GM19238 (cell line): ENCODE results near the gene CAMTA1.

Source experiments
- DNase-seq: peaks from one replicate; pipeline ENCODE4 v3.0.0; 2011; ENCODE audit warnings: low spot score; ENCODE audit not compliant: insufficient read length

Gene CAMTA1

GRCh38 chr1:7224081-7224534, 438.9 kb downstream of the CAMTA1 start:
- DNase-seq, result no peak

GRCh38 chr1:7224644-7225043, 439.4 kb downstream of the CAMTA1 start:
- DNase-seq, result no peak

GRCh38 chr1:7225711-7226505, 440.7 kb downstream of the CAMTA1 start:
- DNase-seq, result no peak

GRCh38 chr1:7227654-7228053, 442.4 kb downstream of the CAMTA1 start:
- no peak for DNase-seq

- no peak for DNase-seq
Measured at GRCh38 chr1:7228252-7228961, 443.2 kb downstream of the CAMTA1 start.

- DNase-seq, result no peak
Measured at GRCh38 chr1:7229186-7229585, 443.9 kb downstream of the CAMTA1 start.

- no peak for DNase-seq
Measured at GRCh38 chr1:7229696-7230631, 444.7 kb downstream of the CAMTA1 start.

GRCh38 chr1:7232441-7233236, 447.4 kb downstream of the CAMTA1 start:
- DNase-seq, result no peak

- DNase-seq, result no peak
Measured at GRCh38 chr1:7233237-7233540, 447.9 kb downstream of the CAMTA1 start.

GRCh38 chr1:7233646-7234470, 448.6 kb downstream of the CAMTA1 start:
- no peak for DNase-seq

- DNase-seq, result no peak
Measured at GRCh38 chr1:7234471-7234755, 449.2 kb downstream of the CAMTA1 start.

- DNase-seq, result no peak
Measured at GRCh38 chr1:7235871-7236517, 450.7 kb downstream of the CAMTA1 start.

GRCh38 chr1:7236844-7237515, 451.7 kb downstream of the CAMTA1 start:
- DNase-seq, result no peak

GRCh38 chr1:7247158-7247557, 461.9 kb downstream of the CAMTA1 start:
- no peak for DNase-seq

- DNase-seq, result no peak
Measured at GRCh38 chr1:7247791-7248548, 462.7 kb downstream of the CAMTA1 start.

GRCh38 chr1:7248549-7249199, 463.4 kb downstream of the CAMTA1 start:
- DNase-seq, result no peak

GRCh38 chr1:7249516-7249915, 464.3 kb downstream of the CAMTA1 start:
- DNase-seq, result no peak

- DNase-seq, result no peak
Measured at GRCh38 chr1:7250176-7250575, 464.9 kb downstream of the CAMTA1 start.
